Measurements from ENCODE around the gene KLHL6. TPM values are rescaled to one million over a fixed set of nuclear protein-coding genes. Genes with fewer than 3 reads are reported as not detected.

Gene KLHL6
- total RNA-seq, 2 donors from 2014 or later, result 0.41 to 1.4 TPM

- Histone ChIP-seq H3K27ac (no peak overlapping the region), H3K4me3 (no peak overlapping the region), H3K9me3 (no peaks in the 10 kb centered on the region), H3K36me3 (no peaks in the 10 kb centered on the region), H3K27me3 (no peaks in the 10 kb centered on the region), H3K4me1 (no peaks in the 10 kb centered on the region)
- DNase-seq (ENCODE audit: low spot score), result no peak
- TF ChIP-seq CTCF (IDR thresholded peaks at IDR 0.05), result no peak
Measured at GRCh38 chr3:183460081-183461055, 95.1 kb downstream of the KLHL6 start.

GRCh38 chr3:183455089-183455488 is 100.4 kb downstream of the KLHL6 start:
- Histone ChIP-seq H3K9me3 (no peaks in the 10 kb centered on the region), H3K27ac (no peak overlapping the region), H3K36me3 (peaks cover 9% of the 10 kb centered on the region), H3K4me3 (no peak overlapping the region), H3K4me1 (peaks cover 0 to 2% of the 10 kb centered on the region in 2 donors), H3K27me3 (no peaks in the 10 kb centered on the region)
- no peak for TF ChIP-seq CTCF (IDR thresholded peaks at IDR 0.05)
- DNase-seq (ENCODE audit: low spot score), result no peak

- H3K4me1 ChIP-seq, result peaks cover 0 to 12% of the 10 kb centered on the region in 2 donors
- H3K9me3 ChIP-seq, result no peaks in the 10 kb centered on the region
- H3K27ac ChIP-seq, result no peak overlapping the region
- no peaks in the 10 kb centered on the region for H3K27me3 ChIP-seq
- DNase-seq (ENCODE audit: low spot score), result no peak
- no peak overlapping the region for H3K4me3 ChIP-seq
- H3K36me3 ChIP-seq, result peaks cover 9% of the 10 kb centered on the region
- TF ChIP-seq CTCF (IDR thresholded peaks at IDR 0.05), result no peak
Measured at GRCh38 chr3:183454064-183454463, 101.4 kb downstream of the KLHL6 start.

- peaks cover 9% of the 10 kb centered on the region for H3K36me3 ChIP-seq
- peaks cover 0 to 23% of the 10 kb centered on the region in 2 donors for H3K4me1 ChIP-seq
- no peaks in the 10 kb centered on the region for H3K27me3 ChIP-seq
- H3K9me3 ChIP-seq, result no peaks in the 10 kb centered on the region
- no peak overlapping the region for H3K4me3 ChIP-seq
- peak overlapping the region; percentile 6 to 74 for H3K27ac ChIP-seq
- DNase-seq (ENCODE audit: low spot score), result no peak
- TF ChIP-seq CTCF (IDR thresholded peaks at IDR 0.05), result no peak
Measured at GRCh38 chr3:183449791-183450190, 105.7 kb downstream of the KLHL6 start.

GRCh38 chr3:183449391-183449790 is 106.1 kb downstream of the KLHL6 start:
- DNase-seq (ENCODE audit: low spot score), result no peak
- peak overlapping the region in 1 of 2 donors; percentile 15 for H3K4me3 ChIP-seq
- peak in 1 of 2 donors; percentile 30 for TF ChIP-seq CTCF (IDR thresholded peaks at IDR 0.05)
- peak overlapping the region; percentile 6 to 74 for H3K27ac ChIP-seq
- H3K9me3 ChIP-seq, result no peaks in the 10 kb centered on the region
- H3K27me3 ChIP-seq, result no peaks in the 10 kb centered on the region
- H3K36me3 ChIP-seq, result peaks cover 9% of the 10 kb centered on the region
- H3K4me1 ChIP-seq, result peaks cover 0 to 23% of the 10 kb centered on the region in 2 donors
